ENCODE results near the gene PVALB. TPM values are rescaled to one million over a fixed set of nuclear protein-coding genes. Genes with fewer than 3 reads are reported as not detected.

Gene PVALB
- total and polyA plus RNA-seq, 3 donors from 2014 or later: 2.3 to 3.0 TPM; not detected in 1

DNA sequence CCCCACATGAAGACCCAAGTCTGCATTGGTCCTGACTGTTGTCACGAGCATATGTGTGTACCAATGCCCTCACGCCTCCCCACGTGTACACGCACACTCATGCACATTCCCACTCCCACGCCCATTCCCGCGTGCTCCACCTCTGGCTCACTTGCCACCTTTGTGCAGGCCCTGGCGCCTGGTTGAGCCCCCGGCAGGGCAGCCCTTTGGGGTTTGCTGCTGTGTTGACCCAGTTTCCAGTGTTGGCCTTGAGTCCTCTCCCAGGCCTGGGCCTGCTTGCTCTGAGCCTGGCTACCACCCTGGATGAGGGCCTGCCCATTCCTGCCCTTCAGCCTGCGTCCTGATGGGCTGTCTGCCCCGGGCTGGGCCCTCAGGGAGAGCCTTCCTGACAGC is 18.2 kb downstream of the PVALB start:
- H3K4me3 ChIP-seq: no peak overlapping the region
- no peak for DNase-seq
- no peaks in the 10 kb centered on the region for H3K4me1 ChIP-seq
- H3K27ac ChIP-seq: no peak overlapping the region
- no peaks in the 10 kb centered on the region for H3K9me3 ChIP-seq
- WGBS, 2 donors: 83 to 96% methylated on average over 10 to 11 of the region's 11 CpGs
- H3K27me3 ChIP-seq: no peaks in the 10 kb centered on the region
- intact Hi-C loops (cut with DNase I; ENCODE audit: low total_unique reads): no loop called here
- H3K36me3 ChIP-seq (ENCODE audit: low read depth, missing control alignments): no peaks in the 10 kb centered on the region
- TF ChIP-seq POLR2A (IDR thresholded peaks at IDR 0.05): no peak
- TF ChIP-seq, protein P1, sequence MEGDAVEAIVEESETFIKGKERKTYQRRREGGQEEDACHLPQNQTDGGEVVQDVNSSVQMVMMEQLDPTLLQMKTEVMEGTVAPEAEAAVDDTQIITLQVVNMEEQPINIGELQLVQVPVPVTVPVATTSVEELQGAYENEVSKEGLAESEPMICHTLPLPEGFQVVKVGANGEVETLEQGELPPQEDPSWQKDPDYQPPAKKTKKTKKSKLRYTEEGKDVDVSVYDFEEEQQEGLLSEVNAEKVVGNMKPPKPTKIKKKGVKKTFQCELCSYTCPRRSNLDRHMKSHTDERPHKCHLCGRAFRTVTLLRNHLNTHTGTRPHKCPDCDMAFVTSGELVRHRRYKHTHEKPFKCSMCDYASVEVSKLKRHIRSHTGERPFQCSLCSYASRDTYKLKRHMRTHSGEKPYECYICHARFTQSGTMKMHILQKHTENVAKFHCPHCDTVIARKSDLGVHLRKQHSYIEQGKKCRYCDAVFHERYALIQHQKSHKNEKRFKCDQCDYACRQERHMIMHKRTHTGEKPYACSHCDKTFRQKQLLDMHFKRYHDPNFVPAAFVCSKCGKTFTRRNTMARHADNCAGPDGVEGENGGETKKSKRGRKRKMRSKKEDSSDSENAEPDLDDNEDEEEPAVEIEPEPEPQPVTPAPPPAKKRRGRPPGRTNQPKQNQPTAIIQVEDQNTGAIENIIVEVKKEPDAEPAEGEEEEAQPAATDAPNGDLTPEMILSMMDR (IDR thresholded peaks at IDR 0.05): no peak

DNA sequence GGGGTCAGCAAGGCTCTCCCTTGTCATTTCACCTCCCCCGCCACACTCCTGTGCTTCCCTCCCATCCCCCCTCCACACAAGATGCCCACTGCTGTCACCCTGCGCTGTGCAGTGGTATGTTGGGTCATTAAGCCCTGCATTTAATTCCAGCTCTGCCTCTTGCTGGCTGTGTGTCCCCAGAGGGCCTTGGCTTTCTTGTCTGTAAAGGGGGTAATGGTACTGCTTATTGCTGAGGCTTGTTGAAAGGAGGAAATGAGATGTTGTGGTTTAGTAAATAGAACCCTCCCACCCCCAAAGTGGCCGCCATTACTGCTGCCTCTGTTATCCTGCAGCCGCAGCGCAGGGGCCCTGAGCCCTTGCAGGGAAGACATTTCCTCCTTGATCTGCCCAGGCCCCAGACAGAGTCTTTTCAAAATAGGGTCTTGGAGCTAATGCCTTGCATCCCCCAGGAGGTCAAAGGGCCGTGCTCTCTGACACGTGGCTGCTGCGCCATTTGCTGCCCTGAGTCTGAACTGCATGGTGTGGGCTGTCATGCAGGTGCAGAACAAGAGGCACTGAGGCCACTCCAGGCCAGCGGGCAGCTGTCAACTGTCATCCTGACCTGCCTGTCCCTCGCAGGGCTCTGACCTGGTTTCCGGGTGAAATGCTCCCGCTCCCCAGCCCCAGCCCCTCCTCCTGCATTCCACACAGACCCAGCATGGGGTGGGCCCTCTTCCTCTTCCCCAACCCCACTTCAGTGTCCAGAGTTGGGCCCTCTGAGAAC is 18.7 kb downstream of the PVALB start:
- Histone ChIP-seq H3K4me1 (no peaks in the 10 kb centered on the region), H3K27ac (no peak overlapping the region), H3K9me3 (no peaks in the 10 kb centered on the region), H3K36me3 (ENCODE audit: low read depth, missing control alignments) (no peaks in the 10 kb centered on the region), H3K4me3 (no peak overlapping the region), H3K27me3 (no peaks in the 10 kb centered on the region)
- intact Hi-C loops (cut with DNase I; ENCODE audit: low total_unique reads): no loop called here
- no peak for TF ChIP-seq POLR2A (IDR thresholded peaks at IDR 0.05)
- TF ChIP-seq, protein P1 (IDR thresholded peaks at IDR 0.05): no peak
- no peak for DNase-seq
- WGBS, 2 donors: 76 to 77% methylated on average over 5 to 12 of the region's 12 CpGs

DNA sequence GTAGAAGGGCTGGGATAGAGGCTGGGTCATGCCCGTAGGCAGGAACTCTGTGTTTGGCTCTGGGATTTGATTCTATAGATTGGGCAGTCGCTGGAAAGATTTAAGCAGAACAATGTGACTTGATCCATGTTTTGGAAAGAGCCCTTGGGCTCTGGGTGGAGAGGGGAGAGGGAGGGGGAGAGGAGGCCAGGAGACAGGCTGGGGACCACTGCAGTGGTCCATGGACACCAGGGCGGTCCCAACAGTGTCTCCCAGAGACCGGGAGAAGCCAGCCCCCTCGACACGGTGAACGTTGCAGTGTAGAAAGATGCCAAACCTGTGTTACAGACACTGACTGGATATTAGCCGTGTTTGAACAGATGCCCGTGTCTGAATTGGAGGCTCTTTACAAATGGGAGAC is 19.5 kb downstream of the PVALB start:
- Histone ChIP-seq H3K27me3 (no peaks in the 10 kb centered on the region), H3K36me3 (ENCODE audit: low read depth, missing control alignments) (no peaks in the 10 kb centered on the region), H3K27ac (no peak overlapping the region), H3K9me3 (no peaks in the 10 kb centered on the region), H3K4me1 (no peaks in the 10 kb centered on the region), H3K4me3 (no peak overlapping the region)
- 60 to 77% methylated on average over 9 of the region's 9 CpGs for WGBS, 2 donors
- TF ChIP-seq, protein P1 (IDR thresholded peaks at IDR 0.05): no peak
- TF ChIP-seq POLR2A (IDR thresholded peaks at IDR 0.05): no peak
- DNase-seq: no peak
- intact Hi-C loops (cut with DNase I; ENCODE audit: low total_unique reads): no loop called here

DNA sequence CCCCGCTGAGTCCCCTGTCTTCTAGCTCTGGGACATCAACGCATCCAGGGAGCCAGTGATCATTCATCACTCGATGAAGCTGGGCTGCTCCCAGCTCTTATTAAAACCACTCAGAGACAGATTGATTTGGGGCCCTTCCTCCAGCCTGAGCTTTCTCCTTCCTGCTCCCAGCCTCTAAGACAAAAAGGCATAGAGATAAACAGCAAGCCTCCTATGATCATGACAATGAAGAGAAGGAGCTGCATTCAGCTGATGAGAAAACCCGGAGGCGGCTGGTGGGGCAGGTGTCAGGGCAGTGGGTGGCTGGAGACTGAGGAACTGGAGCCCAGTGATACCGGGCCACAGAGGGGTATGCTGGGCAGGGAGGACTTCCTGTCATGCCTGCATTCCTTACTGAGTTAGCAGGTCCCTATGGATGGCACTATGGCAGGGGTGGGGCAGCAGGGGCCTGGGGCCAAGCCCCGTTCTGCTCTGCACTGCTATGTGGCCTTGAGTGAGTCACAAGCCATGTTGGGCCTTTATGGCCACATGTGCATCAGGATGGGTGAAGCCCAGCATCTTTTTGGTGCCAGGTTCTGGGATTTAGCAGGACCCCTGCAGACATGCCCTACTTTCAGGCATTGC is 20.2 kb downstream of the PVALB start:
- no peak overlapping the region for H3K27ac ChIP-seq
- H3K9me3 ChIP-seq: no peaks in the 10 kb centered on the region
- no peaks in the 10 kb centered on the region for H3K27me3 ChIP-seq
- TF ChIP-seq, protein P1 (IDR thresholded peaks at IDR 0.05): no peak
- no peak for TF ChIP-seq POLR2A (IDR thresholded peaks at IDR 0.05)
- intact Hi-C loops (cut with DNase I; ENCODE audit: low total_unique reads): no loop called here
- DNase-seq: no peak
- WGBS, 2 donors: 61 to 69% methylated on average over 6 to 7 of the region's 7 CpGs
- H3K36me3 ChIP-seq (ENCODE audit: low read depth, missing control alignments): no peaks in the 10 kb centered on the region
- no peak overlapping the region for H3K4me3 ChIP-seq
- no peaks in the 10 kb centered on the region for H3K4me1 ChIP-seq

Measured in testis (tissue), 3 donors.